Small intestine (tissue), 7 donors: ENCODE data around the gene TLDC2. TPM values are rescaled to one million over a fixed set of nuclear protein-coding genes. Genes with fewer than 3 reads are reported as not detected.
A peak's percentile ranks its signal among the peaks of the same experiment; 100 is the strongest.
"Not testable (repeated sequence)": the region's sequence is repeated elsewhere in the genome, so short reads cannot be mapped to it uniquely, and the experiment has no call there.

Experiments used
- DNase-seq, 2 donors: peaks; one replicate each; pipeline versions ENCODE4 v3.0.0 to v3.0.0-alpha.2; 2013
- FAIRE-seq: peaks from 2 replicates; lab custom pipeline; 2012; peaks lifted over from hg19 to GRCh38; lab: Jason Lieb, UNC
- H3K27ac ChIP-seq, 3 donors: one replicate each; pipeline ENCODE4 v1.5.1; 2013; ENCODE audit warnings: low read length in 2 of 3, mild to moderate bottlenecking in 2 of 3, control low read depth in 1 of 3, inconsistent platforms in 1 of 3, low read depth in 1 of 3, moderate library complexity in 1 of 3
- H3K27me3 ChIP-seq, 3 donors: one replicate each; pipeline ENCODE4 v1.6.1; 2013; ENCODE audit warnings: low read length in 3 of 3, inconsistent platforms in 1 of 3; ENCODE audit not compliant: control insufficient read depth in 3 of 3, insufficient read depth in 3 of 3
- H3K36me3 ChIP-seq, 3 donors: one replicate each; pipeline ENCODE4 v1.6.1; 2013; ENCODE audit warnings: low read length in 3 of 3, inconsistent platforms in 1 of 3, low read depth in 1 of 3, mild to moderate bottlenecking in 1 of 3, moderate library complexity in 1 of 3; ENCODE audit not compliant: control insufficient read depth in 3 of 3, insufficient read depth in 2 of 3
- H3K4me1 ChIP-seq, 3 donors: one replicate each; pipeline ENCODE4 v1.6.1; 2013; ENCODE audit warnings: low read length in 2 of 3, inconsistent platforms in 1 of 3, low read depth in 1 of 3, mild to moderate bottlenecking in 1 of 3, moderate library complexity in 1 of 3; ENCODE audit not compliant: control insufficient read depth in 3 of 3, insufficient read depth in 2 of 3
- H3K4me3 ChIP-seq, 3 donors: one replicate each; pipeline ENCODE4 v1.5.1; 2013; ENCODE audit warnings: low read length in 3 of 3, control low read depth in 1 of 3, inconsistent platforms in 1 of 3, low read depth in 1 of 3, mild to moderate bottlenecking in 1 of 3, moderate library complexity in 1 of 3
- H3K9me3 ChIP-seq, 2 donors: one replicate each; pipeline ENCODE4 v1.6.1; 2013; ENCODE audit warnings: low read depth in 1 of 2, low read length in 1 of 2; ENCODE audit not compliant: control insufficient read depth in 2 of 2, insufficient read depth in 1 of 2
- WGBS, 3 donors: extraction: QIAGEN DNeasy Blood & Tissue Kit; methylation state at CpG; one replicate each; pipeline ENCODE4 v1.1.7; 2013; 5-methylcytosine and 5-hydroxymethylcytosine counted together
- polyA plus RNA-seq, 4 donors: library from polyadenylated mRNA; stranded (reverse) in 3 of 4; unstranded in 1 of 4; fragments of 200-250 nt in 3 of 4; fragments of 120-200 nt in 1 of 4; gene quantifications; one replicate each; pipeline versions ENCODE4 v1.2.1 to v1.2.3, GENCODE V29; 2013
- donor health status: healthy with polysubstance abuse.
- donor health status: control.
- donor health status: control.
- donor health status: Bipolar disorder and iron deficiency.
- donor health status: healthy.

The TLDC2 gene
- polyA plus RNA-seq, 4 donors = 19.5 to 61.6 (median 32.4) TPM

DNA sequence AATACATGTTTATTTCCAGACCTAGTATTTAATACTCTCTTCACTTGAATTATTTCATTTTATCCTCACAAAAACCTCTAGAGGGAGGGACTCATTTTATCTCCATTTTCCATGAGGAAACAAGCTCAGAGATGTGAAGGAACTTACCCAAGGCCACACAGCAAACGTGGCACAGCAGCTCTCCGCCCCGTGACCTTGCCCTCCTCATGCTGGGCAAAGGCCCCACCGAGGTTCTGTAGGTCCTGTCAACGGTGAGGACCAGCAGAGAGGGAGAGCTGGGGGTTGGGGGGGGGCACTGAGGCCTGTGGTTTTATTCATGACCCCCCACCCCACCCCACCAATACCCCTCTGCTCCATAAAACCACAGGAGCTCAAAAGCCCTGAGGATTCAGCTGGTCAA, 40.9 kb upstream of the TLDC2 start:
- no peak for FAIRE-seq
- H3K4me1 ChIP-seq = peaks cover 0 to 17% (median 0%) of the 10 kb centered on the region in 3 donors
- peaks cover 0 to 52% (median 0%) of the 10 kb centered on the region in 3 donors for H3K36me3 ChIP-seq
- 51 to 61% (median 57%) methylated on average over 5 of the region's 5 CpGs for WGBS, 3 donors
- peak overlapping the region in 2 of 3 donors; percentile 58 to 71 for H3K27ac ChIP-seq
- no peak for DNase-seq
- no peaks in the 10 kb centered on the region for H3K9me3 ChIP-seq
- H3K4me3 ChIP-seq = peak overlapping the region in 2 of 3 donors; percentile 17 to 24
- H3K27me3 ChIP-seq = no peaks in the 10 kb centered on the region

DNA sequence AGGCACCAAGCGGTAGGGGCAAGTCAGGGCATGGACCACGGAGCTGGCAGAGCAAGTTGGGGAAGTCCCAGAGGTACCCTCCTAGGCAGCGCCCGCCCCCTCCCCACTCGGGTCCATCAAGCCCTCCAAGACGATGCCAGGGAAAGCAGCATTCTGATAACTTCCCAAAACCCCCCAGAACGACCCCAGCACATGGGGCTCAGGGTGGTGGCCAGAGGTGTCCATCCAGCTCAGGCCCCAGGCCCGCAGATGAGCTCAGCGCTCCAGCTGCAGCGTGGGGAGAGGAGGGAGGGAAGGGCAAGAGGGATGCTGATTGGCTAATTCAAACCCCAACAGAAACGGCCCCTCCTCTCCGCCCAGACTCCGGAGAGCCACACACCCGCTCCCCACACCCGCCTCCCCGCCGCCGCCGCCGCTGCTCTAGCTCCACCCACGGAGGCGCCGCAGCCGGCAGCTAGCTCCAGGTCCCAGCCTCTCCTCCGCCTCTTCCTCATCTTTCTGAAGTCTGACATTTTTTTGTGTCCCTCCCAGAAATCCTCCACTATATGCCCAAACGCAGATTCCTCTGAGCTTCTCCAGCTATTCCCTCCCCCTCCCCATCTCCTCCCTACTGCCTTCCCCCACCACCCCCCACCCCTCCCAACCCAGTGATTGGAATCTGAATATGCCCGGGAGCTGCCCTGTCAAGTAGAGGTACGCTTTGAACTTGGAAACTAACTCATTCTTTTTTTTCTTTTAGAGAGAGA, 40.3 kb upstream of the TLDC2 start:
- 3 to 4% (median 4%) methylated on average over 13 to 28 of the region's 28 CpGs for WGBS, 3 donors
- H3K9me3 ChIP-seq = no peaks in the 10 kb centered on the region
- no peak for FAIRE-seq
- H3K4me3 ChIP-seq = peak overlapping the region in 2 of 3 donors; percentile 17 to 24
- H3K36me3 ChIP-seq = peaks cover 0 to 46% (median 0%) of the 10 kb centered on the region in 3 donors
- H3K27me3 ChIP-seq = no peaks in the 10 kb centered on the region
- DNase-seq = peak; percentile 87 to 93
- peak overlapping the region in 2 of 3 donors; percentile 58 to 71 for H3K27ac ChIP-seq
- H3K4me1 ChIP-seq = peaks cover 0 to 17% (median 0%) of the 10 kb centered on the region in 3 donors

DNA sequence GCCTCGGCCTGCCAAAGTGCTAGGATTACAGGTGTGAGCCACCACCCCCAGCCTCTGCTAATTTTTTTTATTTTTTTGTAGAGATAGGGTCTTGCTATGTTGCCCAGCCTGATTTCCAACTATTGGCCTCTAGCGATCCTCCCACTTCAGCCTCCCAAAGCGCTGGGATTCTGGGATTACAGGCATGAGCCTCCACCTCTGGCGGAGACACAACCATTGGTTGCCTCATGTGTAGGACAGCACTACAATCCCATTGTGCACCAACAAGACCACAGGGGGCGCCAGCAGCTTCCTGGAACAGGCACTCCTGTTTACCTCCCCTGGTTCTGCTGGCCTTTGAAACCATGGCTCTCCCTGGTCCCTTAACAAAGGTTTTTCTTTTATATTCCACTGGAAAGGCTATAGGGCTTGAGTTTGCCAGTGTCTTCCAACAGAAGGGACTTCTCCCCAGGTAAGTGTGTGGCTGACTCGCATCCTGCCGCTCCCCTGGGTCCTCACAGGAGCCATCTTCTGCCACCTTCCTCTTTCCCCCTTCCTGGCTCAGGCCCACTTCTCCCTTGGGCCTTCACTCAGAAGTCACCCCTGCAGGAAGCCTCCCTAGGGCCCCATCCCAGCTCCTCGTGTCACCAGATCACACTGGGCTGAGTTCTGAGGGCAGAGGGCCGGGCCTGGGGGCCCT, 39.2 kb upstream of the TLDC2 start:
- peak overlapping the region in 2 of 3 donors; percentile 55 to 79 for H3K27ac ChIP-seq
- peak; percentile 63 to 83 for DNase-seq
- no peaks in the 10 kb centered on the region for H3K9me3 ChIP-seq
- peaks cover 0 to 17% (median 0%) of the 10 kb centered on the region in 3 donors for H3K4me1 ChIP-seq
- H3K4me3 ChIP-seq = no peak overlapping the region
- no peaks in the 10 kb centered on the region for H3K27me3 ChIP-seq
- FAIRE-seq = no peak
- 79 to 83% (median 81%) methylated on average over 9 of the region's 9 CpGs for WGBS, 3 donors
- peaks cover 0 to 39% (median 0%) of the 10 kb centered on the region in 3 donors for H3K36me3 ChIP-seq

DNA sequence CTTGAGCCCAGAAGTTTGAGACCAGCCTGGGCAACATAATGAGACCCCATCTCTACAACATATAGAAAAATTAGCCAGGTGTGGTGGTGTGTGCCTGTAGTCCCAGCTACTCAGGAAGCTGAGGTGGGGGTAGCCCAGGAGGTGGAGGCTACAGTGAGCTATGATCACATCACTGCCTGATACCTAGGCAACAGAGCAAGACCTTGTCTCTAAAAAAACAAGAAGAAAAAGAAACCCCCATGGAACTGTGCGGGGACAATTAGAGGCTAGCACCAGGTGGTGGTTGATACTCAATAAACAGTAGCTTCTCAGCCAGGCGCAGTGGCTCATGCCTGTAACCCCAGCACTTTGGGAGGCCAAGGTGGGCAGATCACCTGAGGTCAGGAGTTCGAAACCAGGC, 37.6 kb upstream of the TLDC2 start:
- not testable (repeated sequence) for FAIRE-seq, H3K27ac ChIP-seq, H3K27me3 ChIP-seq, H3K4me3 ChIP-seq, H3K9me3 ChIP-seq, DNase-seq
- 91 to 100% (median 94%) methylated on average over 3 of the region's 3 CpGs for WGBS, 3 donors
- peaks cover 0 to 37% (median 0%) of the 10 kb centered on the region in 3 donors for H3K36me3 ChIP-seq
- peaks cover 0 to 17% (median 0%) of the 10 kb centered on the region in 3 donors for H3K4me1 ChIP-seq

DNA sequence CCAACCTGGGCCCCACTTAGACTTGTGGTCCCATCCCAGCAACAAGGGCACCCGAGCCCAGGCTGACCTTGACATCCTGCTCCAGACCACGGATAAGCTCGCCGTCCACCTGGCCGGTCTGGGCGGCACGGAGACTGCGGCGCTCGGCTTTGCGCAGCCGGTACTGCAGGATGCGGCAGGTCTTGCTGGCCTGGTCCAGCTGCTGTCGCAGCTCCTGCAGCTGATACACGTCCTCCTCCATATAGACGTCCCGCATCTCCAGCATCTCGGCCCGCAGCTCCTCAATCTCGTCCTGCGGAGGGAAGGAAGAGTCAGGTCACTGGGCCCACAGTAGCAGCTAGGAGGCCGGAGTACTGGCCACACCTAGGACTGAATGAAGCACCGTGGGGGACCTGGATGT, 36.8 kb upstream of the TLDC2 start:
- Histone ChIP-seq H3K27ac (no peak overlapping the region), H3K36me3 (peaks cover 0 to 33% (median 0%) of the 10 kb centered on the region in 3 donors), H3K27me3 (no peaks in the 10 kb centered on the region), H3K4me3 (no peak overlapping the region), H3K4me1 (peaks cover 0 to 17% (median 3%) of the 10 kb centered on the region in 3 donors), H3K9me3 (no peaks in the 10 kb centered on the region)
- WGBS, 3 donors = 95 to 96% (median 96%) methylated on average over 22 to 23 of the region's 23 CpGs
- DNase-seq = no peak
- FAIRE-seq = no peak

DNA sequence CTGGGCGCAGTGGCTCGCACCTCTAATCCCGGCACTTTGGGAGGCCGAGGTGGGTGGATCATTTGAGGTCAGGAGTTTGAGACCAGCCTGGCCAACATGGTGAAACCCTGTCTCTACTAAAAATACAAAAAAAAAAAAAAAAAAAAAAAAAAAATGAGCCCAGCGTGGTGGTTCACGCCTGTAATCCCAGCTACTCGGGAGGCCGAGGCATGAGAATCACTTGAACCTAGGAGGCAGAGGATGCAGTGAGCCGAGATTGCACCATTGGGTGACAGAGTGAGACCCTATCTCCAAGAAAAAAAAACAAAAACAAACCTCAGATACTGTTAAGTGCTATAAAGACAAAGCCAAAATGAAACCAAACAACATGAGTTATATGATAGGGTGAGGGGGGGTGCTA, 34.9 kb upstream of the TLDC2 start:
- not testable (repeated sequence) for FAIRE-seq, DNase-seq, H3K27me3 ChIP-seq, H3K4me1 ChIP-seq, H3K4me3 ChIP-seq, H3K9me3 ChIP-seq
- 92 to 95% (median 95%) methylated on average over 8 to 9 of the region's 9 CpGs for WGBS, 3 donors
- Histone ChIP-seq H3K36me3 (peaks cover 0 to 30% (median 0%) of the 10 kb centered on the region in 3 donors), H3K27ac (peak overlapping the region in 1 of 3 donors; percentile 62)

DNA sequence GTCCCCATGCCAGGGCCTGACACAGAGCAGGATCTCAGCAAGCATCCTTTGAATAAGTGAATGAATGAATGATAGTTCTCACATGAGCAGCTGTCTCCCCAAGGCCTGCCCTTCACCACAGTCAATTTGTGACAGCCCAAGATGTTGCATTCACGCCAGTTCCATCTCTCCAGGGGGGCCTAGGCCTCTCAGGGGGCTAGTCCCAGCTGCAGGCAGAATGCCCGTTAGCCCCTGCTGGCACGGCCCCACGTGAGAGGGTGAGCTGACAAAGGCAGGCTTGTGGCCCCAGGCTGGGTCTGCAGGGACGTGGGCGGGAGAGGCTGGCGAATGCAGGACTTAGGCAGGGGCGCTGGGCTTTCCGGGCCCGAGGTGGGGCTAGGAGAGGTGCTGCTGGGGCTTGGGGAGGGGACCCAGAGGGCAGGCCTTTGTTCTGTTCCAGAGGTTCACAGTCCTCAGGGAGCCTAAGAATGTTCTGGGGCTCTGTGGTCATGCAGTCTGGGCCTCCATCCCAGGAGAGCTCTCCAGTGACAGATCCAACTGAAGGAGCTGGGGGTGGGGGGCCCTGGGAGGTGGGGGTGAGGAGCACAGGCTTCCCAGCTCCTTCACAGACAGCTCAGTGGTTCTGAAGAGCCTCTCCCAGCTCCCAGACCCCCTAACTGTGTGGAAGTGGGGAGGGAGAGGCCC, 30.5 kb upstream of the TLDC2 start:
- Histone ChIP-seq H3K4me3 (no peak overlapping the region), H3K27ac (peak overlapping the region in 1 of 3 donors; percentile 49), H3K36me3 (peaks cover 0 to 16% (median 0%) of the 10 kb centered on the region in 3 donors), H3K9me3 (no peaks in the 10 kb centered on the region), H3K4me1 (peaks cover 0 to 14% (median 5%) of the 10 kb centered on the region in 3 donors), H3K27me3 (no peaks in the 10 kb centered on the region)
- 82 to 91% (median 87%) methylated on average over 10 of the region's 10 CpGs for WGBS, 3 donors
- FAIRE-seq = no peak
- no peak for DNase-seq
